ENCODE data around the gene IQUB.

GRCh38 chr7:123534383-123535260 is at the start of gene IQUB:
- TF ChIP-seq CTCF (optimal IDR thresholded peaks at IDR 0.05 in 1 of 3, IDR thresholded peaks at IDR 0.05 in 1 of 3, conservative IDR thresholded peaks at IDR 0.05 in 1 of 3; ENCODE audit: extremely low read depth in 1 of 3, insufficient read depth in 2 of 3, low read length in 3 of 3) (no peak), EZH2 (IDR thresholded peaks at IDR 0.05; ENCODE audit: low read length) (no peak)
